ENCODE measurements around the gene SEC31A.
"Not testable (repeated sequence)": the region's sequence is repeated elsewhere in the genome, so short reads cannot be mapped to it uniquely, and the experiment has no call there.

SEC31A gene

GRCh38 chr4:82866706-82867385 lies 24.1 kb downstream of the SEC31A start:
- Histone ChIP-seq H3K9ac (ENCODE audit: low read depth, low read length) (no peak overlapping the region), H3K9me3 (ENCODE audit: control insufficient read depth, insufficient read depth, low read length) (no peaks in the 10 kb centered on the region), H3K36me3 (ENCODE audit: insufficient read depth, low read length) (peaks cover 15% of the 10 kb centered on the region), H3K4me1 (ENCODE audit: insufficient read depth, low read length) (no peaks in the 10 kb centered on the region)

GRCh38 chr4:82866033-82866432 lies 24.9 kb downstream of the SEC31A start:
- not testable (repeated sequence) for H3K4me1 ChIP-seq (ENCODE audit: insufficient read depth, low read length); H3K9me3 ChIP-seq (ENCODE audit: control insufficient read depth, insufficient read depth, low read length); H3K9ac ChIP-seq (ENCODE audit: low read depth, low read length)
- H3K36me3 ChIP-seq (ENCODE audit: insufficient read depth, low read length) = peaks cover 13% of the 10 kb centered on the region

GRCh38 chr4:82865592-82865991 lies 25.4 kb downstream of the SEC31A start:
- no peaks in the 10 kb centered on the region for H3K9me3 ChIP-seq (ENCODE audit: control insufficient read depth, insufficient read depth, low read length)
- H3K36me3 ChIP-seq (ENCODE audit: insufficient read depth, low read length) = peaks cover 10% of the 10 kb centered on the region
- H3K9ac ChIP-seq (ENCODE audit: low read depth, low read length) = no peak overlapping the region
- H3K4me1 ChIP-seq (ENCODE audit: insufficient read depth, low read length) = no peaks in the 10 kb centered on the region

GRCh38 chr4:82864336-82864979 lies 26.5 kb downstream of the SEC31A start:
- H3K4me1 ChIP-seq (ENCODE audit: insufficient read depth, low read length) = no peaks in the 10 kb centered on the region
- no peaks in the 10 kb centered on the region for H3K9me3 ChIP-seq (ENCODE audit: control insufficient read depth, insufficient read depth, low read length)
- H3K9ac ChIP-seq (ENCODE audit: low read depth, low read length) = no peak overlapping the region
- H3K36me3 ChIP-seq (ENCODE audit: insufficient read depth, low read length) = peaks cover 4% of the 10 kb centered on the region

- Histone ChIP-seq H3K36me3 (ENCODE audit: insufficient read depth, low read length) (peaks cover 5% of the 10 kb centered on the region; the same call in 1 of the 2 replicates), H3K9me3 (ENCODE audit: control insufficient read depth, insufficient read depth, low read length) (no peaks in the 10 kb centered on the region), H3K9ac (ENCODE audit: low read depth, low read length) (no peak overlapping the region), H3K4me1 (ENCODE audit: insufficient read depth, low read length) (no peaks in the 10 kb centered on the region)
These were observed 29.4 kb downstream of the SEC31A start for GRCh38 chr4:82861529-82861928.

DNA sequence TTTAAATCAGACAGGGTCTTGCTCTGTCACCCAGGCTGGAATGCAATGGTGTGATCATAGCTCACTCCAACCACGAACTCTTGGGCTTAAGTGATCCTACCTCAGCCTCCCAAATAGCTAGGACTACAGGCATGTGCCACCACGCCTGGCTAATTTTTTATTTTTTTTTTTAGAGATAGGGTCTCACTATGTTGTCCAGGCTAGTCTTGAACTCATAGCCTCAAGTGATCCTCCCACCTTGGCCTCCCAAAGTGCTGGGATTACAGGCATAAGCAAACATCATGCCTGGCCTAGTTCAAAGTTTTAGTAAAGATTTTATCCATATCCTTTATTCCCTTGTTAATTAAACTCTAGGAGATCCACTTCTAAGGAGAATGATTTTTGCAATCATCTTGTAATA lies 30.5 kb downstream of the SEC31A start:
- H3K9me3 ChIP-seq (ENCODE audit: control insufficient read depth, insufficient read depth, low read length); H3K4me1 ChIP-seq (ENCODE audit: insufficient read depth, low read length); H3K36me3 ChIP-seq (ENCODE audit: insufficient read depth, low read length); H3K9ac ChIP-seq (ENCODE audit: low read depth, low read length): not testable (repeated sequence)

DNA sequence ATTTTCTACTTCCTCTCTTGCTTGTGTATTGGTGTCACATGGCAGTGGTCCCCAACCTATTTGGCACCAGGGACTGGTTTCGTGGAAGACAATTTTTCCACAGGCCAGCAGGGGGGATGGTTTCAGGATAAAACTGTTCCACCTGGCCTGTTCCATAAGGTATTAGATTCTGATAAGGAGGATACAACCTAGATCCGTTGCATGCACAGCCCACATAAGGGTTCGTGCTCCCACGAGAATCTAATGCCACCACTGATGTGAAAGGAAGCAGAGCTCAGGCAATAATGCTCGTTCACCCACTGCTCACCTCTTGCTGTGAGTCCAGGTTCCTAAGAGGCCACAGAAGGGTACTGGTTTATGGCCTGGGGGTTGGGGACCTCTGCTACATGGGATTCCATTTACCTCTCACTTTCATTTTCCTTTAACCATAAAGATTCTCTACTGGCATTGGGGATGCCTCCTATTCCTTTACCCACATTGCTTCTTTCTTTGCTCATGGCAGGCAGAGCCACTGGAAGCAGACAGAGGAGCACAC lies 38.1 kb downstream of the SEC31A start:
- H3K9ac ChIP-seq (ENCODE audit: low read depth, low read length) = no peak overlapping the region
- H3K4me1 ChIP-seq (ENCODE audit: insufficient read depth, low read length) = no peaks in the 10 kb centered on the region
- H3K36me3 ChIP-seq (ENCODE audit: insufficient read depth, low read length) = peaks cover 27% of the 10 kb centered on the region
- no peaks in the 10 kb centered on the region for H3K9me3 ChIP-seq (ENCODE audit: control insufficient read depth, insufficient read depth, low read length)

- no peak overlapping the region for H3K9ac ChIP-seq (ENCODE audit: low read depth, low read length)
- peaks cover 28% of the 10 kb centered on the region for H3K36me3 ChIP-seq (ENCODE audit: insufficient read depth, low read length)
- H3K9me3 ChIP-seq (ENCODE audit: control insufficient read depth, insufficient read depth, low read length) = no peaks in the 10 kb centered on the region
- H3K4me1 ChIP-seq (ENCODE audit: insufficient read depth, low read length) = no peaks in the 10 kb centered on the region
These were observed 38.8 kb downstream of the SEC31A start for GRCh38 chr4:82851885-82852750.

DNA sequence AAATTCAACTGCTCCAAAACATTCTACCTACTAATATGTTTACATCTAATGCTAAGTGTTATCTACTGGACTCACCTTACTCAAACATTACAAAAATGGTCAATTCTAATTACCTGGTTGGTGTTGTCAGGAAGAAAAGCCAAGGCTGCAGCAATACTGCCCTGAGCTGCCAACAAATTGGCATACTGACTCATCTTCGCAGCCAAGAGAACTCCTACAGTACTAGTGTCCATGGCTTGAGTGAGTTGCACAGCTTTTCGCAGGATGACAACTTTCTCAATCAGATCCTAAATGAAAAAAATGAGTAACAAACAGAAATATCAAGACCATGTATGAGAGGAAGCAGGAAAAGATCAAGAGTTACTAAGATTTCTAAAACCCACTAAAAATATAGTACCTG lies 39.6 kb downstream of the SEC31A start:
- no peaks in the 10 kb centered on the region for H3K4me1 ChIP-seq (ENCODE audit: insufficient read depth, low read length)
- H3K36me3 ChIP-seq (ENCODE audit: insufficient read depth, low read length) = peaks cover 28% of the 10 kb centered on the region
- no peak overlapping the region for H3K9ac ChIP-seq (ENCODE audit: low read depth, low read length)
- H3K9me3 ChIP-seq (ENCODE audit: control insufficient read depth, insufficient read depth, low read length) = no peaks in the 10 kb centered on the region

DNA sequence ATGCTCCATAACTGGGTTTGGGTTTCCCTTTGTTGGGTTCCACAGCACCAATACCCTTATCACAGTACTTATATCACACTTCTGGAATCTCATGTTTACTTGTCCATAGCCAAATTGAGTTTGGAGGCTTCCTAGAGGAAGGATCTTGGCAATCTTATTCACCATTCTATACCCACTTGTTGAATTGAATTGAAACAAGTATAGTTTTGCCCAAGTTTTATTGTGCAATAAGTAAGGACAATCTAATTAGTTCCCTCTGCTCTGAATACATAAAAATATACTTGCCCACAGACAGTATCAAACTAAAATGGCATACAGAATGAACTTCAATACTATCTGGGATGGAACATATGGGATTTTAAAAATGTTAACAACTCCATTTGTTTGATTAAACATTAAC lies 40.3 kb downstream of the SEC31A start:
- Histone ChIP-seq H3K36me3 (ENCODE audit: insufficient read depth, low read length) (peaks cover 28% of the 10 kb centered on the region), H3K9ac (ENCODE audit: low read depth, low read length) (no peak overlapping the region), H3K9me3 (ENCODE audit: control insufficient read depth, insufficient read depth, low read length) (no peaks in the 10 kb centered on the region), H3K4me1 (ENCODE audit: insufficient read depth, low read length) (no peaks in the 10 kb centered on the region)

GRCh38 chr4:82848706-82849105 lies 42.2 kb downstream of the SEC31A start:
- no peaks in the 10 kb centered on the region for H3K4me1 ChIP-seq (ENCODE audit: insufficient read depth, low read length)
- no peaks in the 10 kb centered on the region for H3K9me3 ChIP-seq (ENCODE audit: control insufficient read depth, insufficient read depth, low read length)
- H3K9ac ChIP-seq (ENCODE audit: low read depth, low read length) = no peak overlapping the region
- H3K36me3 ChIP-seq (ENCODE audit: insufficient read depth, low read length) = peaks cover 31% of the 10 kb centered on the region

DNA sequence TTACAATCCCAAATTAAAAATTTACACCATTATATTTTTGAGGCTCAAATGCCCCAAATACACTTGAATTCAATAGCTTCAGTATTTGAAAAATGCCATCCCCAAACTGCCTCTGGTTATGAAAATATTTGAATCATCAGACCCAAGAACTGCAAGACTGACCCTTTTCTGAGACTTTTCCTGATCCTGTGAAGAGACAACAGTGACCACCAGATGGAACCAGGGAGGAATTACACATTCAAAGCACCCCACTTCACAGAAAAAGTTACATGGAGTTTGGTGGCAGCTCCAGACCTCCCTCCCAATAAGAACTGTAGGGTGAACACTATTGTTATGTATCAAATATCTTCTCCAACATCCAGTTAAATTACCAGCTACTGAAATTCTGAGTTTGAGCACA lies 48.4 kb downstream of the SEC31A start:
- Histone ChIP-seq H3K36me3 (ENCODE audit: insufficient read depth, low read length) (peaks cover 20% of the 10 kb centered on the region), H3K9ac (ENCODE audit: low read depth, low read length) (no peak overlapping the region), H3K4me1 (ENCODE audit: insufficient read depth, low read length) (no peaks in the 10 kb centered on the region), H3K9me3 (ENCODE audit: control insufficient read depth, insufficient read depth, low read length) (no peaks in the 10 kb centered on the region)

DNA sequence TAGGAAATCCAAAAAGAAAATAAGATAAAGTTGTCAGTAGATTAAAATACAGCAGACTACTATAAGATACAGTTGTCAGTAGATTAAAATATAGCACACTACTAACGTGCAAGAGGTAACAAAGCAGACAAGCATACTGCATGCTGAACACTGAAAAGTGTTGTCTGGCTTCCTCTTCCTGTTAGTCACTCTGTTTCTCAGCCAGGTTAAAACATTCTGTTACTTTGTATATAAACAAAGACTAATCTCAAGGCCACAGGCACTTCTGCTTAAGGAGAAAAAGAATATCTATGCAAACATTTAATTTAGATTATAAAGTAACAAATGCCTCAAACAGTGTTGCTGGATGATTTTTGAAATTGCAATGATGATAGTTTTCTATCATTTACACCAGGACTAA lies 51.3 kb downstream of the SEC31A start:
- Histone ChIP-seq H3K9ac (ENCODE audit: low read depth, low read length) (no peak overlapping the region), H3K4me1 (ENCODE audit: insufficient read depth, low read length) (no peaks in the 10 kb centered on the region), H3K36me3 (ENCODE audit: insufficient read depth, low read length) (peaks cover 20% of the 10 kb centered on the region), H3K9me3 (ENCODE audit: control insufficient read depth, insufficient read depth, low read length) (no peaks in the 10 kb centered on the region)

GRCh38 chr4:82833696-82834313 lies 57.1 kb downstream of the SEC31A start:
- H3K4me1 ChIP-seq (ENCODE audit: insufficient read depth, low read length) = no peaks in the 10 kb centered on the region
- H3K9me3 ChIP-seq (ENCODE audit: control insufficient read depth, insufficient read depth, low read length) = no peaks in the 10 kb centered on the region
- H3K9ac ChIP-seq (ENCODE audit: low read depth, low read length) = no peak overlapping the region
- H3K36me3 ChIP-seq (ENCODE audit: insufficient read depth, low read length) = peaks cover 5% of the 10 kb centered on the region

Measured in ES-I3 (cell line).